Spleen (tissue), 11 donors: ENCODE measurements around the gene STAG1. TPM values are rescaled to one million over a fixed set of nuclear protein-coding genes. Genes with fewer than 3 reads are reported as not detected.

Source experiments
- DNase-seq: peaks from one replicate; pipeline ENCODE4 v3.0.0-alpha.2; 2020
- H3K27ac ChIP-seq, 8 donors: fragments of 200-600 bp; sonication (generic) in 7 of 8; 1 replicate in 4 of 8; 2 replicates in 4 of 8; pipeline versions ENCODE4 v1.5.0 to v1.8.0; 2016 to 2021; ENCODE audit warnings: inconsistent platforms in 4 of 8, mild to moderate bottlenecking in 4 of 8, moderate library complexity in 1 of 8
- H3K27me3 ChIP-seq, 7 donors: fragments of 200-600 bp; sonication (generic) in 6 of 7; replicated peaks in 1 of 7; 1 replicate in 4 of 7; 2 replicates in 3 of 7; pipeline versions ENCODE4 v1.5.0 to v1.8.0; 2016 to 2021; ENCODE audit warnings: inconsistent platforms in 3 of 7, mild to moderate bottlenecking in 1 of 7
- H3K36me3 ChIP-seq, 6 donors: fragments of 200-600 bp; sonication (generic) in 5 of 6; 1 replicate in 4 of 6; 2 replicates in 2 of 6; pipeline versions ENCODE4 v1.5.0 to v1.8.0; 2016 to 2021; ENCODE audit warnings: inconsistent platforms in 2 of 6
- H3K4me1 ChIP-seq, 6 donors: fragments of 200-600 bp; sonication (generic) in 5 of 6; 1 replicate in 3 of 6; 2 replicates in 3 of 6; pipeline versions ENCODE4 v1.5.0 to v1.8.0; 2016 to 2021; ENCODE audit warnings: inconsistent platforms in 3 of 6
- H3K4me3 ChIP-seq, 8 donors: fragments of 200-600 bp; sonication (generic) in 7 of 8; 1 replicate in 4 of 8; 2 replicates in 4 of 8; pipeline versions ENCODE4 v1.5.0 to v1.8.0; 2016 to 2021; ENCODE audit warnings: inconsistent platforms in 4 of 8, mild to moderate bottlenecking in 4 of 8, moderate library complexity in 2 of 8
- H3K9me3 ChIP-seq, 8 donors: fragments of 200-600 bp; sonication (generic) in 7 of 8; 1 replicate in 4 of 8; 2 replicates in 4 of 8; pipeline versions ENCODE4 v1.5.0 to v1.8.0; 2016 to 2021; ENCODE audit warnings: inconsistent platforms in 4 of 8
- POLR2A ChIP-seq, 3 donors: fragments of 450-650 bp; IDR thresholded peaks; one replicate each; pipeline ENCODE4 v1.5.1; 2017; ENCODE audit warnings: antibody characterized with exemption in 3 of 3, mild to moderate bottlenecking in 1 of 3
- POLR2AphosphoS5 ChIP-seq, 3 donors: sonication (generic); formaldehyde crosslinking; IDR thresholded peaks; one replicate each; pipeline ENCODE4 v1.5.1; 2017; ENCODE audit warnings: antibody characterized with exemption in 3 of 3
- WGBS, 5 donors: extraction: QIAGEN DNeasy Blood & Tissue Kit in 3 of 5; methylation state at CpG; one replicate each; pipeline versions ENCODE4 v1.1.5 to v1.1.7; 2013 to 2018; 5-methylcytosine and 5-hydroxymethylcytosine counted together
- intact Hi-C: fragments of 100-400 bp; cut with DNase I; formaldehyde crosslinking; loops from one replicate; pipeline ENCODE4 v1.15.0; 2023; ENCODE audit warnings: low total_unique reads
- polyA plus RNA-seq, 3 donors: library from polyadenylated mRNA; stranded (reverse); fragments of 200-250 nt; gene quantifications; one replicate each; pipeline ENCODE4 v1.2.1, GENCODE V29; 2013
- small RNA-seq, 4 donors: library from RNA; depleted of rRNA; stranded (forward); fragments of <200 nt; gene quantifications; one replicate each; pipeline ENCODE3, GENCODE V24; 2016
- total RNA-seq, 7 donors: library from RNA; depleted of rRNA in 3 of 7; stranded (reverse); fragments of >200 nt in 3 of 7; fragmentation: NEBNext Ultra II Directional in 4 of 7; extraction: Animal tissue kit (Norgen Biotek cat#: 25700) in 4 of 7; gene quantifications; one replicate each; pipeline versions ENCODE4 v1.1.0 to v1.2.1, GENCODE V29; 2016 to 2021
- TF ChIP-seq, protein P1 (sequence below), 11 experiments: fragments of 200-600 bp in 7 of 11; fragments of 450-650 bp in 4 of 11; sonication (generic) in 4 of 11; IDR thresholded peaks in 8 of 11; conservative IDR thresholded peaks in 3 of 11; 1 replicate in 7 of 11; 2 replicates in 4 of 11; pipeline versions ENCODE4 v1.4.0 to v1.8.0; 2016 to 2021; ENCODE audit warnings: antibody characterized with exemption in 11 of 11, inconsistent platforms in 4 of 11, mild to moderate bottlenecking in 1 of 11
- donor health status: healthy with polysubstance abuse.
- donor health status: DM: no; HTN: no; CAD: no; lungs with moderate emphysema.
- donor health status: DM: no; HTN: no; CAD: no.
- donor health status: Bipolar disorder and iron deficiency.
- donor health status: healthy.
- donor health status: DM: no; HTN: no; CAD: no.
- donor health status: DM: yes; HTN: yes; CAD: no.

The STAG1 gene
- total and polyA plus RNA-seq, 10 donors: 7.2 to 61.6 (median 47.3) TPM

DNA sequence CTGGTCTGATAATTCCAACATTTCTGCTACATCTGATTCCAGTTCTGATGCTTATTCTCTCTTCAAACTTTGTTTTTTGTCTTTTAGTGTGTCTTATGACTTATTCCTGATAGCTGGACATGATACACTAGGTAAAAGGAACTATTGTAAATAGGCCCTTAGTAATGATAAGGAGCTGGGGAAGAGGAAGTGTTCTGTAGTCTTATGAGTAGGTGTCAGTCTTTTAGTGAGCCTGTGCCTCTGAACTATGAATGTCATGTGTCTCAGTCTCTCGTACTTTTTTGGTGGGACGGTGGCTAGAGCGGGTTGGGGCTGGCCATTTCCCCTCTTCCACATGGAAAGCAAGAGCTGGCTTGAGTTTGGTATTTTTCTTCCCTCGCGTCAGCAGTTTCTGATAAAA, 460.9 kb downstream of the STAG1 start:
- TF ChIP-seq, protein P1, sequence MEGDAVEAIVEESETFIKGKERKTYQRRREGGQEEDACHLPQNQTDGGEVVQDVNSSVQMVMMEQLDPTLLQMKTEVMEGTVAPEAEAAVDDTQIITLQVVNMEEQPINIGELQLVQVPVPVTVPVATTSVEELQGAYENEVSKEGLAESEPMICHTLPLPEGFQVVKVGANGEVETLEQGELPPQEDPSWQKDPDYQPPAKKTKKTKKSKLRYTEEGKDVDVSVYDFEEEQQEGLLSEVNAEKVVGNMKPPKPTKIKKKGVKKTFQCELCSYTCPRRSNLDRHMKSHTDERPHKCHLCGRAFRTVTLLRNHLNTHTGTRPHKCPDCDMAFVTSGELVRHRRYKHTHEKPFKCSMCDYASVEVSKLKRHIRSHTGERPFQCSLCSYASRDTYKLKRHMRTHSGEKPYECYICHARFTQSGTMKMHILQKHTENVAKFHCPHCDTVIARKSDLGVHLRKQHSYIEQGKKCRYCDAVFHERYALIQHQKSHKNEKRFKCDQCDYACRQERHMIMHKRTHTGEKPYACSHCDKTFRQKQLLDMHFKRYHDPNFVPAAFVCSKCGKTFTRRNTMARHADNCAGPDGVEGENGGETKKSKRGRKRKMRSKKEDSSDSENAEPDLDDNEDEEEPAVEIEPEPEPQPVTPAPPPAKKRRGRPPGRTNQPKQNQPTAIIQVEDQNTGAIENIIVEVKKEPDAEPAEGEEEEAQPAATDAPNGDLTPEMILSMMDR (IDR thresholded peaks at IDR 0.05 in 8 of 11, conservative IDR thresholded peaks at IDR 0.05 in 3 of 11): no peak
- no peak for TF ChIP-seq POLR2A (IDR thresholded peaks at IDR 0.05)
- TF ChIP-seq POLR2AphosphoS5 (IDR thresholded peaks at IDR 0.05): no peak
- H3K4me1 ChIP-seq: no peaks in the 10 kb centered on the region
- 83 to 97% (median 91%) methylated on average over 5 of the region's 5 CpGs for WGBS, 5 donors
- peaks cover 0 to 57% (median 20%) of the 10 kb centered on the region in 6 donors for H3K36me3 ChIP-seq
- intact Hi-C loops: no loop called here
- no peaks in the 10 kb centered on the region for H3K9me3 ChIP-seq
- no peak overlapping the region for H3K4me3 ChIP-seq
- H3K27ac ChIP-seq: no peak overlapping the region
- H3K27me3 ChIP-seq: no peaks in the 10 kb centered on the region
- DNase-seq: no peak

Small RNAs within 50 kb of the gene (small RNA-seq; reads per million reads assigned to genes)
- gene RNU6-1284P (0 reads per million in 4 donors), gene RNU6-789P (0 reads per million in 4 donors)

Other genes with a start within 250 kb of the STAG1 start
- gene SLC35G2, start 66.7 kb upstream of the STAG1 start, total RNA-seq: 1 to 10 TPM; 2.8 to 7.7 (median 4.1) TPM
- 1 to 10 TPM; 1.1 to 2.1 (median 1.6) TPM for gene SLC35G2, start 66.7 kb upstream of the STAG1 start, polyA plus RNA-seq
- 10 to 100 TPM; 41.9 to 54.7 (median 48.3) TPM for gene NCK1, start 109.8 kb upstream of the STAG1 start, total RNA-seq
- 10 to 100 TPM; 12.5 to 21.9 (median 19.5) TPM for gene NCK1, start 109.8 kb upstream of the STAG1 start, polyA plus RNA-seq
- 1 to 10 TPM in 2 of 7 donors, under 1 TPM in 5; 0.33 to 3.1 (median 0.67) TPM for gene IL20RB, start 205.6 kb upstream of the STAG1 start, total RNA-seq
- 1 to 10 TPM in 1 of 3 donors, under 1 TPM in 2; 0.85 to 1.7 (median 0.96) TPM for gene IL20RB, start 205.6 kb upstream of the STAG1 start, polyA plus RNA-seq